Upper lobe of left lung (tissue), 6 donors: ENCODE data around the gene AKAP12. TPM values are rescaled to one million over a fixed set of nuclear protein-coding genes. Genes with fewer than 3 reads are reported as not detected.

Experiments used
- ATAC-seq, 2 donors: fragments of 200-7000 bp; cut with Tn5 transposase; one replicate each; pipeline ENCODE4 v1.9.1; 2022; ENCODE audit warnings: mild to moderate bottlenecking in 2 of 2, moderate library complexity in 2 of 2; ENCODE audit not compliant: low FRiP score in 2 of 2
- DNase-seq, 2 donors: peaks; one replicate each; pipeline ENCODE4 v3.0.0-alpha.2; 2019 to 2020
- H3K27ac ChIP-seq, 4 donors: fragments of 200-600 bp; sonication (generic); one replicate each; pipeline ENCODE4 v1.5.1; 2016 to 2019
- H3K27me3 ChIP-seq, 4 donors: fragments of 200-600 bp; sonication (generic); one replicate each; pipeline ENCODE4 v1.5.1; 2017 to 2019
- H3K36me3 ChIP-seq, 4 donors: fragments of 200-600 bp; sonication (generic); one replicate each; pipeline ENCODE4 v1.5.1; 2016 to 2019
- H3K4me1 ChIP-seq, 4 donors: fragments of 200-600 bp; sonication (generic); one replicate each; pipeline ENCODE4 v1.5.1; 2018 to 2019
- H3K4me3 ChIP-seq, 4 donors: fragments of 200-600 bp; sonication (generic); one replicate each; pipeline ENCODE4 v1.5.1; 2017 to 2019; ENCODE audit warnings: mild to moderate bottlenecking in 2 of 4, moderate library complexity in 1 of 4
- H3K9me3 ChIP-seq, 4 donors: fragments of 200-600 bp; sonication (generic); one replicate each; pipeline ENCODE4 v1.5.1; 2018 to 2019
- CTCF ChIP-seq, 6 experiments: fragments of 450-650 bp in 4 of 6; fragments of 200-600 bp in 2 of 6; sonication (generic) in 2 of 6; IDR thresholded peaks; one replicate each; pipeline ENCODE4 v1.5.1; 2016 to 2019; ENCODE audit warnings: antibody characterized with exemption in 6 of 6
- EP300 ChIP-seq, 4 donors: sonication (generic); formaldehyde crosslinking; IDR thresholded peaks; one replicate each; pipeline ENCODE4 v1.5.1; 2017; ENCODE audit warnings: antibody characterized with exemption in 4 of 4, control low read depth in 2 of 4
- POLR2A ChIP-seq, 4 donors: fragments of 450-650 bp; IDR thresholded peaks; one replicate each; pipeline ENCODE4 v1.5.1; 2016 to 2017; ENCODE audit warnings: antibody characterized with exemption in 4 of 4, mild to moderate bottlenecking in 2 of 4
- POLR2AphosphoS5 ChIP-seq, 2 donors: sonication (generic); formaldehyde crosslinking; IDR thresholded peaks; one replicate each; pipeline ENCODE4 v1.5.1; 2017; ENCODE audit warnings: antibody characterized with exemption in 2 of 2
- whole genome bisulfite sequencing, 2 donors: methylation state at CpG; one replicate each; pipeline ENCODE4 v1.1.5; 2017 to 2018; 5-methylcytosine and 5-hydroxymethylcytosine counted together
- total RNA-seq, 6 donors: library from RNA; depleted of rRNA in 4 of 6; stranded (reverse); fragments of >200 nt in 4 of 6; gene quantifications; one replicate each; pipeline versions ENCODE4 v1.1.0 to v1.2.1, GENCODE V29; 2016 to 2021
- donor health status: DM: no; HTN: no; CAD: no; lungs with moderate emphysema.
- donor health status: DM: no; HTN: yes; CAD: no; lungs with severe emphysema.

Gene AKAP12
- total RNA-seq, 6 donors from 2014 or later = 17.7 to 67.7 (median 37.7) TPM

GRCh38 chr6:151374036-151374683 is 134.4 kb downstream of the AKAP12 start:
- peak in 1 of 2 donors; percentile 53 for ATAC-seq
- DNase-seq = peak in 1 of 2 donors; percentile 42
- 58 to 62% methylated on average over 5 of the region's 5 CpGs for WGBS, 2 donors
- H3K27me3 ChIP-seq = no peaks in the 10 kb centered on the region
- H3K4me1 ChIP-seq = peaks cover 3 to 14% (median 8%) of the 10 kb centered on the region in 4 donors
- no peak for TF ChIP-seq POLR2A (IDR thresholded peaks at IDR 0.05)
- no peak for TF ChIP-seq EP300 (IDR thresholded peaks at IDR 0.05)
- no peak for TF ChIP-seq CTCF (IDR thresholded peaks at IDR 0.05)
- no peak for TF ChIP-seq POLR2AphosphoS5 (IDR thresholded peaks at IDR 0.05)
- peak overlapping the region in 2 of 4 donors; percentile 5 to 48 for H3K27ac ChIP-seq
- peaks cover 0 to 34% (median 22%) of the 10 kb centered on the region in 4 donors for H3K36me3 ChIP-seq
- no peaks in the 10 kb centered on the region for H3K9me3 ChIP-seq
- no peak overlapping the region for H3K4me3 ChIP-seq

GRCh38 chr6:151375833-151376232 is 136.1 kb downstream of the AKAP12 start:
- no peak overlapping the region for H3K4me3 ChIP-seq
- TF ChIP-seq POLR2AphosphoS5 (IDR thresholded peaks at IDR 0.05) (no peak), EP300 (IDR thresholded peaks at IDR 0.05) (no peak), POLR2A (IDR thresholded peaks at IDR 0.05) (no peak), CTCF (IDR thresholded peaks at IDR 0.05) (no peak)
- H3K9me3 ChIP-seq = no peaks in the 10 kb centered on the region
- 92 to 96% methylated on average over 2 of the region's 2 CpGs for WGBS, 2 donors
- H3K36me3 ChIP-seq = peaks cover 0 to 20% (median 14%) of the 10 kb centered on the region in 4 donors
- H3K27me3 ChIP-seq = no peaks in the 10 kb centered on the region
- no peak for DNase-seq
- ATAC-seq = no peak
- H3K4me1 ChIP-seq = peaks cover 13 to 19% (median 18%) of the 10 kb centered on the region in 4 donors
- H3K27ac ChIP-seq = no peak overlapping the region

DNA sequence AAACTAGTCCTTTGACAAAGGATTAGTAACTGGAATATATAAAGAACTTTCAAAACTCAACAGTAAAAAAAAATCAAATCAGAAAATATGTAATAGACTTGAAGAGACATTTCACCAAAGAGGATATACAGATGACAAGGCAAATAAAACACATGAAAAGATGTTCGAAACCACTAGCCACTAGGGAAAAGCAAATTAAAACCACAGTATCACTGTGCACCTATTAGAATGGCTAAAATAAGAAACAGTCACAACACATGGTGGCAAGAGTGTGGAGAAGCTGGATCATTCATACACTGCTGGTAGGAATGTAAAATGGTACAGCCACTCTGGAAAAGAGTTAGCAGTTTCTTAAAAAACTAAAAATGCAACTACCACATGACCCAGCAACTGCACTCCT is 136.7 kb downstream of the AKAP12 start:
- TF ChIP-seq CTCF (IDR thresholded peaks at IDR 0.05) (no peak), EP300 (IDR thresholded peaks at IDR 0.05) (no peak), POLR2AphosphoS5 (IDR thresholded peaks at IDR 0.05) (no peak), POLR2A (IDR thresholded peaks at IDR 0.05) (no peak)
- ATAC-seq (no peak), DNase-seq (no peak)
- 50 to 69% methylated on average over 1 of the region's 1 CpG for WGBS, 2 donors
- Histone ChIP-seq H3K4me3 (no peak overlapping the region), H3K4me1 (peaks cover 16 to 21% (median 18%) of the 10 kb centered on the region in 4 donors), H3K27ac (no peak overlapping the region), H3K27me3 (no peaks in the 10 kb centered on the region), H3K36me3 (peaks cover 0 to 14% (median 8%) of the 10 kb centered on the region in 4 donors), H3K9me3 (no peaks in the 10 kb centered on the region)

DNA sequence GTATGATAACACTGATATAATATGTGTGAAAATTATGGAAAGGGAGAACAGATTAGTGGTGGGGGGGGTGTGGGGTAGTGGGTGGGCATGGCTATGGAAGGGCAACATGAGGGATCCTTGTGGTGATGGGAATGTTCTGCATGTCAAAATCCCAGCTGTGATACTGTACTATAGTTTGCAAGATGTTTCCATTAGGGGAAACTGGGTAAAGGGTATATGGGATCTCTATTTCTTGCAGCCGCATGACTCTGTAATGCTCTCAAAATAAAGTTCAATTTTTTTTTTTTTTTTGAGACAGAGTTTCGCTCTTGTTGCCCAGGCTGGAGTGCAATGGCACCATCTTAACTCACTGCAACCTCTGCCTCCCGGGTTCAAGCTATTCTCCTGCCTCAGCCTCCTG is 137.3 kb downstream of the AKAP12 start:
- H3K27me3 ChIP-seq = no peaks in the 10 kb centered on the region
- no peak overlapping the region for H3K27ac ChIP-seq
- DNase-seq (no peak), ATAC-seq (no peak)
- 67 to 95% methylated on average over 3 of the region's 3 CpGs for WGBS, 2 donors
- peaks cover 0 to 7% (median 4%) of the 10 kb centered on the region in 4 donors for H3K36me3 ChIP-seq
- no peaks in the 10 kb centered on the region for H3K9me3 ChIP-seq
- TF ChIP-seq EP300 (IDR thresholded peaks at IDR 0.05) (no peak), CTCF (IDR thresholded peaks at IDR 0.05) (no peak), POLR2A (IDR thresholded peaks at IDR 0.05) (no peak), POLR2AphosphoS5 (IDR thresholded peaks at IDR 0.05) (no peak)
- no peak overlapping the region for H3K4me3 ChIP-seq
- peaks cover 16 to 21% (median 18%) of the 10 kb centered on the region in 4 donors for H3K4me1 ChIP-seq
